Ureter (tissue), 1 donor: ENCODE data around the gene CEP170B. TPM values are rescaled to one million over a fixed set of nuclear protein-coding genes. Genes with fewer than 3 reads are reported as not detected.
"Not testable (repeated sequence)": the region's sequence is repeated elsewhere in the genome, so short reads cannot be mapped to it uniquely, and the experiment has no call there.

Experiments used
- DNase-seq: peaks from one replicate; pipeline ENCODE4 v3.0.0-alpha.2; 2020; ENCODE audit warnings: low spot score
- total RNA-seq: library from RNA; stranded (reverse); gene quantifications from one replicate; pipeline ENCODE4 v1.2.4, GENCODE V29; 2023
- donor health status: DM: yes; HTN: yes; CAD: no.

Gene CEP170B
- total RNA-seq, 1 donor from 2014 or later, result 42.2 TPM

GRCh38 chr14:104912053-104912452, 47.0 kb downstream of the CEP170B start:
- DNase-seq, result no peak

DNA sequence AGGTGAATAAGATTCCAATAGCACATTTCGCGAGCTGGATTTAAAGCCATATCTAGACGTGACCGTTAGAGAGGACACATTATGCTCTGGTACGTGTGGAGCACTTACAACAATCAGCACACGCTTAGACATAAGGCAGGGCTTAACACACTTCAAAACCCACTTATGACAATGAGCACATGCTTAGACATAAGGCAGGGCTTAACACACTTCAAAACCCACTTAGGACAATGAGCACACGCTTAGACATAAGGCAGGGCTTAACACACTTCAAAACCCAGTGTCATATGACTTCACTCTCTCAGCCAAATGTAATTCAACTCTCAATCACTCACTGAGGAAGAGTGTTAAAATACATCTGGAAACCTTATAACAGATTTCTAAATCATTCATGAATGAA, 48.4 kb downstream of the CEP170B start:
- no peak for DNase-seq

GRCh38 chr14:104917116-104917515, 52.0 kb downstream of the CEP170B start:
- DNase-seq, result no peak

- no peak for DNase-seq
Measured at GRCh38 chr14:104917993-104918392, 52.9 kb downstream of the CEP170B start.

DNA sequence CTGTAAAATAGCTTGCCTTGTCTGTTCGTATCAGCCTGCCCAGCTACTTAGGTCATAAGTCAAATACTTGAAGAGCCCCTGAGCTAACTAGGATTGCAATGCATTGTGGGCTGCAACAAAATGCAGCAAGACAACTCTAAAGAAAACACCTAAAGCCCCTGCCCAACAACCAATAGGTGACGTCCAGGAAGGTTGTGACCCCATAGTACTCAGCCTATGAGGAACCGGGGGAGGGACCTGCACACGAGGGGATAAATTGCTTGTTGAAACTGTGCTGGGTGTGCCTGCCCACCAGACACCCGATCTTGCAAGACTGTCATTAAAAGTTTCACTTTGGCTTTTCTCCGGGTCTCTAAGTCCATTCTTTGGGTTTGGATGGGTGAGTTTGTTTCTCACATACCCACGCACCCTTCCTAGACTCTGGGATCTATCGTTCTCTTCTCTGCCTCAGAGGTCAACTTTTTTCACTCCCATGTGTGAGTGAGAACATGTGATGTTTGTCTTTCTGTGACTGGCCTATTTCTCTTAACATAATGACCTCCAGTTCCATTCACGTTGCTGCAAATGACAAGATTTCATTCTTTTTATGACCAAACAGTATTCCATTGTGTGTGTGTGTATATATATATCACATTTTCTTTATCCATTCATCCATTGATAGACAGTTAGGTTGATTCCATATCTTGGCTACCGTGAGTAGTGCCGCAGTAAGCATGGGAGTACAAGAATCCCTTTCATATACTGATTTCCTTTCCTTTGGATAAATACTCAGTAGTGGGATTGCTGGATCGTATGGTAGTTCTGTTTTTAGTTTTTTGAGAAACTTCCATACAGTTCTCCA, 54.3 kb downstream of the CEP170B start:
- not testable (repeated sequence) for DNase-seq

GRCh38 chr14:104919993-104920315, 54.9 kb downstream of the CEP170B start:
- DNase-seq, result no peak

DNA sequence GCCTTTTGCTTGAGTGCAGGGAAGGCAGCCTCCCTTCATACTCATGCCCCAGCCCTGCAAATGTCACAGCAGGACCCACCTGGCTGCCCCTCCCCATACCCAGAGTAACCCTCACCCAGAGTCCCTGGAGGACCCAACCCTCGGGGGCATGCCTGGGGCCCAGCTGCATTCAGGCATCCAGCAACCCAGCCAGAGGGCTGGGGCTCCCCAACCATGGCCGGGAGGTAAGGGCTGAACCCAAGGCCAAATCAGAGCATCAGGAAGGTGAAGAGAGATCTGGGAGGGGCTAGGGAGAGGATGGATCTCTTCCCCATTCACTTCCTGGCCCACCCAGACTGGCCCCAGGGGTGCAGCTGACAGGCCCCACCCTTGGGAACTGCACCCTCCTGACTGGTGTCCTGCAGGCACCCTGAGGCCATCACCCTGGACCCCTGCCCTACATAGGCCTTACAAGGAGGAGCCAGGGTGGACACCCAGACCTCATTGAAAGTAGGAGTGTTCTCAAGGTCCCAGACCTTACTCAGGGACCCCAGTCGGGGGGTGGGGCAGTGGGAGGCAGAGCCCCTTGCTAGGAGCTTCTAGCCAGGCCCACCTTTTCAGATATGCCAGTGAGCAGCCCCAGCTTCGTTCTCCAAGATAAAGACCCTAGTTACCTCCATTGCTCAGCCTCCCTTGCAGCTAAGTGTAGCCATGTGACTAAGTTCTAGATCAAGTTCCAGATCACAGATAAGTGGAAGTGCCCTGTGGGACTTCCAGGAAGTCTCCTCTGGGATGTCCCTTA, 58.8 kb downstream of the CEP170B start:
- DNase-seq, result no peak

GRCh38 chr14:104924421-104925213, 59.5 kb downstream of the CEP170B start, which contains the start of gene PLD4:
PLD4 (plus strand) TSS chr14:104924879; CDS start chr14:104927141, 2,262 bp downstream.
- DNase-seq, result no peak

- no peak for DNase-seq
Measured at GRCh38 chr14:104925214-104925854, 60.3 kb downstream of the CEP170B start.

DNA sequence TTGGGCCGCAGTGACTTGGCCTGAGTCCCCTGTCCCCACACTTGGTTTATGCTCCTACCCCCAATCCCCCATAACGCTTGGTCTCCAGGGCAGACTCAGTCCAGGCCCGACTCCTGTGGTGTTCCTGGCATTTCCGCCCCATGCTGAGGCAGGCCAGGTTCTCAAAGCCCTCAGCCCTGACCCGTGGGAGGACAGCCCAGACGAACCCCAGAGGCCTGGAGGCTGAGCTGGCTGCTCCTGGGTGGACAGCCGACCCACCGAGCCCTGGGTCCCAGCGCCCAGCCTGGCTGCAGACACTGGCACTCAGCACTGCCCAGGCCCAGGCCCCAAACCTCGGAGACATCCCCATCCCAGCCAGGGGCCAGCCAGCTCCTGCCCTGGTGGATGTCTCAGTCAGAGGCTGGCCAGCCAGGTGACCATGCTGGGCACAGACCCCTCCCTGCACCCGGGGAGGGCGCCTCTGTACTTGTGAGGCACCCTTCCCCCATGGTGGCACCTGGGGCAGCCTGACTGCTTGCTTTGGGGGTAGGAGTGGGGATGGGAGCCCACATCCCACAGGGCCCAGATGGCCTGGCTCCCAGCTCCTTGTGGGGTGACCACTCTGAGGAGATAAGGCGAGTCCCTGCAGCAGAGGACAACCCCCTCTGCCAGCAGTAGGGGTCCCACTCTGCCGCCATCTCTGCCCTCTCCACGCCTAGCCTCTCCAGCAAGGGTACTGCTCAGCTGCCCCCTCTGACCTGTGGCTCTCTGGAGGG, 61.0 kb downstream of the CEP170B start:
- DNase-seq, result no peak

- no peak for DNase-seq
Measured at GRCh38 chr14:104926619-104927431, 61.8 kb downstream of the CEP170B start.

DNA sequence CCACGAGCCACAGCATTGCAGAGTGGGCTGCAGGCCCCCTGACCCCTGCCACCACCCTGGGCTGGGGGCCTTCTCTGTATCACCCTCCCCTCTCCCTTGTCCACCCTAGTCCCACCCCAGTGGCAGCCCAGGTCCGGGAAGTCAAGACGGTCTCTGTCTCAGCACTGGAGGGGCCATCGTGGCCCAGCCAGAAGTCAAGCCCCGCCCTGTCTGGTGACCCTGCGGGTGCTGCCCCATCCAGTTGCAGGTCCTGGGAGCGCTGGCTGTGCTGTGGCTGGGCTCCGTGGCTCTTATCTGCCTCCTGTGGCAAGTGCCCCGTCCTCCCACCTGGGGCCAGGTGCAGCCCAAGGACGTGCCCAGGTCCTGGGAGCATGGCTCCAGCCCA, 62.4 kb downstream of the CEP170B start:
- no peak for DNase-seq

GRCh38 chr14:104927901-104928300, 62.8 kb downstream of the CEP170B start:
- no peak for DNase-seq

DNA sequence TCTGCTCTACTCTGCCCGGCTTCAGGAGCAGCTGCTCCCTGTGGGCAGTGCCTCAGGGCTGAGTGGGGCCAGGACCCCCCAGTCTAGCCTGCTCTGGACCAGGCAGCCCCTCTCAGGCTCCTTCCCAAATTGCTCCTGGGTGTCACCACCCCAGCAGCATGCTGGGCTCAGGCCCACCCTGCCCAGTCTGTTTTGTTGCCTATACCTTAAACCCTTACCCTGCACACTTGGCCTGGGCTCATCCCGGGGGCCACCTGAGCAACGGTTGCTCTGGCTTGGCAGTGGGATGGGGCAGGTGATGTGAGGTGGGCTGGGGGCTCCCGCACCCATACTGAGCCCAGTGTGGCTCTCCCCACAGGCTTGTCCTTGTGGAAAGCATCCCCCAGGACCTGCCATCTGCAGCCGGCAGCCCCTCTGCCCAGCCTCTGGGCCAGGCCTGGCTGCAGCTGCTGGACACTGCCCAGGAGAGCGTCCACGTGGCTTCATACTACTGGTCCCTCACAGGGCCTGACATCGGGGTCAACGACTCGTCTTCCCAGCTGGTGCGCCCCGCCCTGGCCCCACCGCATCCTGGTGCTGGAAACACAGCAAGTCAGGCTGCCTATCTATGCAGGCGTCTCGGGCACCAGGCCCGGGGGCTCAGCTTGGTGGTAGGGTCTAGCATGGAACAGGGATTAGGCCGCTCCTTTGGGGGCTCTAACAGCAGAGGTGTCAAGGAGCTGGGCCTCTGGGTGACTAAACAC, 63.5 kb downstream of the CEP170B start:
- no peak for DNase-seq

DNA sequence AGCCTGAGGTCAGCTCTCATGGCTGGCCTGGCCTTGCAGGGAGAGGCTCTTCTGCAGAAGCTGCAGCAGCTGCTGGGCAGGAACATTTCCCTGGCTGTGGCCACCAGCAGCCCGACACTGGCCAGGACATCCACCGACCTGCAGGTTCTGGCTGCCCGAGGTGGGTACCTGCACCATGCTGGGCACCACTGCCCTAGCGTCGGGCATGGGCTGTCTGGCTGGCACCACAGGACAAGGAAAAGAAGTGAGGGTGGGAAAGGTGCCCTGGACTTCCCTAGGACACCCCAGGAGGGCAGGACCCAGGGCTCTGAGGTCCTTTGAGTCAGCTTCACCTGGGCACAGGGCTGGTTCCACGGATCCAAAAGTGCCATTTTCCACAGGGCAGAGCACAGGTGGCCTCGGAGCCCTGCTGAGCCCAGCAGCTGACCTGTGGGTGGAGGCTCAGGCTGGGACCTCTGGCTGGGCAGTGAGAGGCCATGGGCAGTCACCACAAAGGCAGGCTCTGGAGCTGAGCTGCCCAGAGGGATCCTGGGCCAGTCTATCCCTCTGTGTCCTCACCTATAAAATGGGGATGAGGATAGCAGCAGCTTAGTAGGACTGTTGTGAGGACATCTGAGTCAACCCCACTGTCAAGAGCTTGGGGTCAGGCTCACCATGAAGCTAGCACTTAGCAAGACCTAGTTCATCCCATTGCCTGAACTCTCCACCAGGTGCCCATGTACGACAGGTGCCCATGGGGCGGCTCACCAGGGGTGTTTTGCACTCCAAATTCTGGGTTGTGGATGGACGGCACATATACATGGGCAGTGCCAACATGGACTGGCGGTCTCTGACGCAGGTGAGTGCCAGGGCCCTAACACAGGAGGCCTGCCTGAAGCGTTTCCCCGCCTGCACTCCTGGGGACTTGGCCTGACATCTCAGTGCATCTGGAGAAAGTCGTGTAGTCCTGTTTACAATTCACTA, 64.5 kb downstream of the CEP170B start:
- no peak for DNase-seq

GRCh38 chr14:104930526-104931303, 65.6 kb downstream of the CEP170B start:
- peak; percentile 37 for DNase-seq

DNA sequence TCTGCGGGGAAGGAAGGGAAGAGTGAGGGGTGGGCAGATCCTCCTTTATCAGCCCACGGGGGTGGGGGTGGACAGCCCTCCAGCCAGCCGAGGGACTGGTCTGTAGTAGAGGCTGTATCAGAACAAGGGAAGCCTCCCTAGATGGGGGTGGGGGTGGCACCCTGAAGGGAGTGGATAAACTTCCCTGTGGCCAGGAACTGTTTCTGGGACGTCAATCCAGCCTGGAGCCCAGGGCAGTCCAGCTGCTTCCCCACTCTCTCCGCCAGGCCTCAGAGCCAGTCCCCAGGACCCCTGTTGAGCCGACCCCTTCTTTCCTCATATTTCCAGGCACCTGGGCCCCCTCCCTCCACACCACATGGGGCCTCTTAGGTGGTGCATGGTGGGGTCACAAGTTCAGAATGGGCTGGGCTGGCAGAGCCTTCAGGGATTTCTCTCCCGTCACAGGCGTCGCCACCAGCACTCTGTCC, 66.3 kb downstream of the CEP170B start:
- peak; percentile 42 for DNase-seq
